ENCODE results near the gene ZNF384. TPM values are rescaled to one million over a fixed set of nuclear protein-coding genes. Genes with fewer than 3 reads are reported as not detected.
A peak's percentile ranks its signal among the peaks of the same experiment; 100 is the strongest.

Gene ZNF384
- 10 to 100 TPM; 36.8 to 45.3 TPM for total RNA-seq

DNA sequence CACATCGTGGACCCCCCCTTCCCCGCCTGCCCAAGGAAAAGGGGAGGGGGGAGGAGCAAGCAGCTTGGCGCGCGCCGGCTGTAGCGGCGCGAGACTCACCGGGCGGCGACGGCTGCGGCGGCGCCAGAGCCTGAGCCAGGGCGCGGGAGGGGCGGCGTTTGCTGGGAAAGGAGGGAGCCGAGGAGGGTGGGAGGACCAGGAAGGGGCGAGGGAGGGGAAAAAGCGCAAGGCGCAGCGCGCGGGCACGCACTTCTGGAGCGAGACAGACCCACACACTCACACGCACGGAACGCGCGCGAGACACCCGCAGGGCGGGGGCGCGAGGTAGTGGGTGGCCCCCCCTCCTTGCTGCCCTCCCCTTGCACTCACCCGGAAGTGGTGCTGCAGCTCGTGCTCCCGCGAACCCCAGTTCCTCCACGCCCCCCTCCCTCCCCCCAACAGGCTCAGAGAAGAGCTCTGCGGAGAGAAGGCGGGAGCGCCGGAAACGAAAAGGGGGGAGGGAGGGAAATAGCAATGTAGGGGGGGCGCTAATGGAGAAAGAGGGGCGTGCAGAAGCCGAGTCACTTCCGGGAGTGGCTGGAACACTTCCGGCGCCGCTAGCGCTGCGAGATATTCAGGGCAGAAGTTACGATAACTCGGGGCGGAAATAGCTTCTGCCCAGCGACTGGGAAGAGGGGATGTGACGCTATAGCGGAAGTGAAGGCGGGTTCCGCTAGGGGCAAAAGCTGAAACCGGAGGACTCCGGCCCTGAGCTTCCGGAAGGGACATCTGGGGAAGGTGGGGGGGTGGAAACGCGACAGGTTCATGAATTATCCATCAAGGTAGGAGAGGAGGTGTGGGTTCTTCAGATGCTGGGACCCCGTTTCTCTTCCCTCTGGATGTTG lies at the start of gene ZNF384:
Gene ZNF384 (minus strand): TSS at position 377 of the 884 bp plus-strand sequence. CDS start 9,855 bp downstream, outside the sequence.
- Histone ChIP-seq H3K36me3 (no peaks in the 10 kb centered on the region), H3K4me3 (peak within 1 kb of the TSS; percentile 95), H3K27ac (peak within 1 kb of the TSS; percentile 94 to 99), H3K9me3 (no peaks in the 10 kb centered on the region), H3K27me3 (replicated peaks; ENCODE audit: insufficient read depth) (no peaks in the 10 kb centered on the region), H3K4me1 (ENCODE audit: control insufficient read depth in 1 of 2, low read depth in 2 of 2) (peaks cover 31 to 52% of the 10 kb centered on the region in 2 donors)
- peak; percentile 87 for DNase-seq (ENCODE audit: low spot score)
- TF ChIP-seq, protein P1, sequence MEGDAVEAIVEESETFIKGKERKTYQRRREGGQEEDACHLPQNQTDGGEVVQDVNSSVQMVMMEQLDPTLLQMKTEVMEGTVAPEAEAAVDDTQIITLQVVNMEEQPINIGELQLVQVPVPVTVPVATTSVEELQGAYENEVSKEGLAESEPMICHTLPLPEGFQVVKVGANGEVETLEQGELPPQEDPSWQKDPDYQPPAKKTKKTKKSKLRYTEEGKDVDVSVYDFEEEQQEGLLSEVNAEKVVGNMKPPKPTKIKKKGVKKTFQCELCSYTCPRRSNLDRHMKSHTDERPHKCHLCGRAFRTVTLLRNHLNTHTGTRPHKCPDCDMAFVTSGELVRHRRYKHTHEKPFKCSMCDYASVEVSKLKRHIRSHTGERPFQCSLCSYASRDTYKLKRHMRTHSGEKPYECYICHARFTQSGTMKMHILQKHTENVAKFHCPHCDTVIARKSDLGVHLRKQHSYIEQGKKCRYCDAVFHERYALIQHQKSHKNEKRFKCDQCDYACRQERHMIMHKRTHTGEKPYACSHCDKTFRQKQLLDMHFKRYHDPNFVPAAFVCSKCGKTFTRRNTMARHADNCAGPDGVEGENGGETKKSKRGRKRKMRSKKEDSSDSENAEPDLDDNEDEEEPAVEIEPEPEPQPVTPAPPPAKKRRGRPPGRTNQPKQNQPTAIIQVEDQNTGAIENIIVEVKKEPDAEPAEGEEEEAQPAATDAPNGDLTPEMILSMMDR (IDR thresholded peaks at IDR 0.05), result peak; percentile 33
- ATAC-seq (ENCODE audit: insufficient number of reproducible peaks, low FRiP score, low read depth), result peak; percentile 90

DNA sequence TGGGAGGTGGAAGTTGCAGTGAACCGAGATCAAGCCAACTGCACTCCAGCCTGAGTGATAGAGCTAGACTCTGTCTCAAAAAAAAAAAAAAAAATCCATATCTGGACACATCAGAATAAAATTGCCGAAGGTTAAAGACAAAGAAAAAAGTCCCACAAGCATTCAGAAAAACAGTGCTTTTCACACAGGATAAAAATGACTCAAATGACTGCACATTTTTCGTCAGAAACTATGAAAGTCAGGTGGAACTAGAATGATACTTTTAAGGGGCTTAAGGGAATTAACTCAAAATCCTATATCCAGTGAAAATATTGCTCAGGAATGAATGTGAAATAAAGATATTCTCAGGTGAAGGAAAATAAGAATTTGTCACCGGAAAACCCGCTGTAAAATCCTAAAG lies 47.6 kb upstream of the ZNF384 start:
- DNase-seq (ENCODE audit: low spot score) (no peak), ATAC-seq (ENCODE audit: insufficient number of reproducible peaks, low FRiP score, low read depth) (no peak)
- Histone ChIP-seq H3K27ac (no peak overlapping the region), H3K36me3 (peaks cover 6% of the 10 kb centered on the region), H3K4me1 (ENCODE audit: control insufficient read depth in 1 of 2, low read depth in 2 of 2) (peaks cover 0 to 6% of the 10 kb centered on the region in 2 donors), H3K9me3 (no peaks in the 10 kb centered on the region), H3K27me3 (replicated peaks; ENCODE audit: insufficient read depth) (no peaks in the 10 kb centered on the region), H3K4me3 (no peak overlapping the region)
- TF ChIP-seq, protein P1 (IDR thresholded peaks at IDR 0.05), result no peak

DNA sequence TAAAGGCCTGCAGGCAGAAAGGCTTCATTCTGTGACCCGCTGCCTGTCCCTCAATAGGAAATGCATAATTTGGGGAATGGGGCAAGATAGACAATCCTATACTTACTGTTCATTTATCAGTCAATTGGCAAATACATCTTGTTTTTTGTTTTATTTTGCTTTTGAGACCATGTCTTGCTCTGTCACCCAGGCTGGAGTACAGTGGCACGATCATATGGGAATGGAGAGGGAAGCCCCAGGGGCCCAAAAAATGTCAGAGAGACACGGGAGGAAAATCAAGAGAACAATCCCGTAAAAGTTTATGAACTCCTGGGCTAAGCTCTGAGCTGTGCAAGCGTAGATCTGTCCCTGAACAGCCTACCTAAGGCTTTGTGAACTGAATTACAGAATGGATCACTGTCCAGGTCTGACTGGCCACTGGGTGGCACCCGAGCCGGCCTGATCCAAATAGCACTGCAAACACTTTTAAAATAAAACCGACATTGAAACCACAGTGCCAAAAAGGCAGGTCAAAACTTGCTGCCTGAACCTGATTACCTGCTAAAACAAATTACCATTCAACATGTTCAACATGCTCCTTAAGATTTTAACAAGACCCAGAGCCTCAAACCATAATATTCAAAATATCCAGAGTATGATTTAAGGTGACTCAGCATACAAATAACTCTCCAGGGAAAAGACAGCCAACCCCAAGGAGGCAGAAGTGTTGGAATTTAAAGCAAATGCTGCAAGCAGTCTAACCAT lies 46.4 kb upstream of the ZNF384 start:
- H3K36me3 ChIP-seq, result peaks cover 14% of the 10 kb centered on the region
- peaks cover 0 to 6% of the 10 kb centered on the region in 2 donors for H3K4me1 ChIP-seq (ENCODE audit: control insufficient read depth in 1 of 2, low read depth in 2 of 2)
- DNase-seq (ENCODE audit: low spot score) (no peak), ATAC-seq (ENCODE audit: insufficient number of reproducible peaks, low FRiP score, low read depth) (no peak)
- no peak overlapping the region for H3K4me3 ChIP-seq
- H3K27me3 ChIP-seq (replicated peaks; ENCODE audit: insufficient read depth), result no peaks in the 10 kb centered on the region
- H3K27ac ChIP-seq, result no peak overlapping the region
- no peaks in the 10 kb centered on the region for H3K9me3 ChIP-seq
- TF ChIP-seq, protein P1 (IDR thresholded peaks at IDR 0.05), result peak; percentile 61

DNA sequence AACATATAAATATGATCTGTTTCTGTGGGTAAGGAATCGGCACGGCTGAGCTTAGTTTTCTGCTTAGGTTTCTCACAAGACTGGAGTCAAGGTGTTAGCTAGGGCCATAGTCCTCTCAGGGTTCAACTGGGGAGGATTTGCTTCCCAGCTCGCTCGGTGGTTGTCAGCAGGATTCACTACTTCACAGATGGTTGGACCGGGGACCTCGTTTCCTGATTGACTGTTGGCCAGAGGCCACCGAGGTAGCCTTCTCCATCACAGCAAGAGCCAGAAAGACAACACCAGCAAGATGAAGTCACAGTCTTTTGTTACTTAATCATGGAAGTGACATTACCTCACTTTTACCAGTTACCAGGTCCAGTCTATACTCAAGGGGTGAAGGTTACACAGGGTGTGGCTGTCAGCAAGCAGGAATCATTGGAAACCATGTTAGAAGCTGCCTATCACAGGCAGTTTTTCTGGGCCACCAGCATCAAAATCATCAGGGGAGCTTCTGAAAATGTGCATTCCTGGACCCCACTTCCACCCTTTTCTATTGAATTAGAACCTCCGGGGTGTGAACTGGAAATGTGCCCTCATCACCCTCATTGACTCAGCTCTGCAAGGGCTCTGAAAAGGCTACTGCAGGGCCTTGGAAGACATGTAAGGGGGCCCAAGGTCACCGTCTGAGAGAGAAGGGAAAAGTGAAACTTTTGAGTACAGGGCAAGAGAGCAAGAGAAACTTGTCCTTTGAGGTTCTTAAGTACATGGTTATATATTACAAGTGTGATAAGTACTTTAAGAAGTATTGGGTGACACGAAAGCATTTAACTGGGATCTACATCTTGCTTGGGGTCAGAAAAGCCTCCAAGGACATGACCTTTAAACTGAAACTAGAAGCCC lies 45.6 kb upstream of the ZNF384 start:
- TF ChIP-seq, protein P1 (IDR thresholded peaks at IDR 0.05), result no peak
- H3K27me3 ChIP-seq (replicated peaks; ENCODE audit: insufficient read depth), result no peaks in the 10 kb centered on the region
- DNase-seq (ENCODE audit: low spot score) (no peak), ATAC-seq (ENCODE audit: insufficient number of reproducible peaks, low FRiP score, low read depth) (no peak)
- H3K36me3 ChIP-seq, result peaks cover 23% of the 10 kb centered on the region
- no peak overlapping the region for H3K27ac ChIP-seq
- peaks cover 0 to 6% of the 10 kb centered on the region in 2 donors for H3K4me1 ChIP-seq (ENCODE audit: control insufficient read depth in 1 of 2, low read depth in 2 of 2)
- no peak overlapping the region for H3K4me3 ChIP-seq
- H3K9me3 ChIP-seq, result no peaks in the 10 kb centered on the region

Data from thoracic aorta (tissue), 2 donors.